Measurements from ENCODE around the gene CCDC69. TPM values are rescaled to one million over a fixed set of nuclear protein-coding genes. Genes with fewer than 3 reads are reported as not detected.

Gene CCDC69
- total RNA-seq, 4 donors from 2014 or later: 189 to 307 (median 243) TPM

DNA sequence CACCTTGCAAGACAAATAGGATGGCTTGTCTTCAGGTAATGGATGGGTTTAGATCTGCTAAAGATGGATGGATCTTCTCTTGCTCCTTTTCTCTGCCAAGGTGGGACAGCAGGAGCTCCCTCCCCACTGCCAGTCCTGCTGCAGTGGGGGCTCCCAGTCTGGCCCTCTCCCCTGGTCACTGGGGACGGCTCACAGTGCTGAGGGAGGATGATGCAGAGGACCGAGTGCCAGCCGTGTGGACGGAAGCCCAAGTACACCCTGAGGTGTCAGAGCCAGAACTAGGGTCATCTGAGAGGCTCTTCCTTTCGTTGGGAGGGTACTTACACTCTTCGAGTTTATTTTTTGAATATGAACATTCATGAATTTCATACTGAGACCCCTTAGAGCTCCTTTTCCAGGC, 5.7 kb downstream of the CCDC69 start:
- TF ChIP-seq, protein P1, sequence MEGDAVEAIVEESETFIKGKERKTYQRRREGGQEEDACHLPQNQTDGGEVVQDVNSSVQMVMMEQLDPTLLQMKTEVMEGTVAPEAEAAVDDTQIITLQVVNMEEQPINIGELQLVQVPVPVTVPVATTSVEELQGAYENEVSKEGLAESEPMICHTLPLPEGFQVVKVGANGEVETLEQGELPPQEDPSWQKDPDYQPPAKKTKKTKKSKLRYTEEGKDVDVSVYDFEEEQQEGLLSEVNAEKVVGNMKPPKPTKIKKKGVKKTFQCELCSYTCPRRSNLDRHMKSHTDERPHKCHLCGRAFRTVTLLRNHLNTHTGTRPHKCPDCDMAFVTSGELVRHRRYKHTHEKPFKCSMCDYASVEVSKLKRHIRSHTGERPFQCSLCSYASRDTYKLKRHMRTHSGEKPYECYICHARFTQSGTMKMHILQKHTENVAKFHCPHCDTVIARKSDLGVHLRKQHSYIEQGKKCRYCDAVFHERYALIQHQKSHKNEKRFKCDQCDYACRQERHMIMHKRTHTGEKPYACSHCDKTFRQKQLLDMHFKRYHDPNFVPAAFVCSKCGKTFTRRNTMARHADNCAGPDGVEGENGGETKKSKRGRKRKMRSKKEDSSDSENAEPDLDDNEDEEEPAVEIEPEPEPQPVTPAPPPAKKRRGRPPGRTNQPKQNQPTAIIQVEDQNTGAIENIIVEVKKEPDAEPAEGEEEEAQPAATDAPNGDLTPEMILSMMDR (IDR thresholded peaks at IDR 0.05; ENCODE audit: low read depth): no peak

DNA sequence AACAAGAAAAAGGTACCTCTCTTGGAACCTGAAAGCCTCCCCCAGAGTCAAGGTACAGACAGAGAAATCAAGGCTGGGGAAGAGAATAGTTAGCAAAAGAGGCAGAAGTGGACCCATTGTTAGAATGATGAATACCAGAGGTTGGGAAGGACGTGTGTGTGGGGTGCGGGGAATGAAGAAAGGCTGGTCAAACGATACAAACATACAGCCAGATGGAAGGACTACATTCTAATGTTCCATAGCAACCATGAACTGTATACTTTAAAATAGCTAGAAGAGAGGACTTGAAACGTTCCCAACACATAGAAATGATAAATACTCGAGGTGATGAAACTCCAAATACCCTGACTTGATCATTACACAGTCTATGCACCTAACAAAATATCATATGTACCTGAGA, 7.1 kb downstream of the CCDC69 start:
- TF ChIP-seq, protein P1 (IDR thresholded peaks at IDR 0.05; ENCODE audit: low read depth): no peak

DNA sequence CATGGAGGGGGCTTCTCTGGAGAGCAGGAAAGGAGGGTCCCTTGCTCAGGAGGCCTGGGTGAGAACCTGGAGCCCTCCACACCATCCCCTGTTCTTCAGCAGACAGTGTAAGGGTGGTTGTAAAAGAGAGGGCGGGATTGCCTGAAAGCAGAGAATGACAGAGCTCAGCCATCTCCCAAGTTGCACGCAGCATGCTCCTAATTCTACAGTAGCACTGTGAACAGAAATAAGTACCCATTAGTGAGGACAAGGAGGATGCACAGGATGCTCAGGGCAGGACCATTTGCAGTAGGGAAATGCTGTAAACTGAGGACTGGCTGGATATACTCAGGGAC, 8.4 kb downstream of the CCDC69 start:
- TF ChIP-seq, protein P1 (IDR thresholded peaks at IDR 0.05; ENCODE audit: low read depth): no peak

DNA sequence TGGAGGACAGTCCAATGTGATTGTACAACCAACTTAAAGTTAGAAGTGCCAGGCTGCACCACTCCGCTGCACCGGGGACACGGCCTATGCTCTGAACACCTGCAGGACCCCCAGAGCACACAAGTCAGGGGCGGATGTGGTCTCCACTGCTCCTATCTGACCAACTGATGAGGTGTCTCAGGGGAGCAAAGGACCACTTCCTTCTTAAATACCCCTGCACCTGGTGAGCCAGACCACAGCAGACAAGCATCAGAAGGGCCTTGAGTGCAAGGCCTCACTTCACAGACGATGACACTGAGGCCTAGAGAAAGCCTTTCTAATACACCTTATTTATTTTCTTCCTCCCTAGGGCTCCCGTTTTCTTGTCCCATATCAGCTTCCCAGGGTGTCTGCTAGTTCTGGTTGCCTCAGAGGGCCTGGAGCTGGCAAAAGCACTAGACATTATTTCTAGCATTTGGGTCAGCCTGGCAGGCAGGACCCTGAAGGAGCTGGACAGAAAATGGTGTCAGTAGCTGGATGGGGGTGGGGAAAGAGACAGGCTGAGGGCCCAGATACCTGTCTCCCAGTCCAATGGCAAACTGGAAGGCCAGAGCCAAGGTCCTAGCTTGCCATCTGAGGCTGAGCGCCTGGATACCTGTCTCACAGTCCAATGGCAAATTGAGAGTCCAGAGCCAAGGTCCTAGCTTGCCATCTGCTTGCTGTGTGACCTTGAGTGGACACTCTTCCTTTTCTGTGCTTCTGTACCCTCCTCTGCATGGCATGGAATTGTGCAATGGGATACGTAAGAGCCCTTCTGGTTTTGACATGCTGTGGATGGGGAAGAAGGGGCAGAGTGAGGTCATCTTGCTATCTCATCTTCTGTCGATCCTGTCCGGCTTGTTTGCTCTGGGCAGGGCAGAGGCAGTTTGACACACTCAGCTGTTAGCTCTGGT, 9.0 kb downstream of the CCDC69 start:
- TF ChIP-seq, protein P1 (IDR thresholded peaks at IDR 0.05; ENCODE audit: low read depth): no peak

DNA sequence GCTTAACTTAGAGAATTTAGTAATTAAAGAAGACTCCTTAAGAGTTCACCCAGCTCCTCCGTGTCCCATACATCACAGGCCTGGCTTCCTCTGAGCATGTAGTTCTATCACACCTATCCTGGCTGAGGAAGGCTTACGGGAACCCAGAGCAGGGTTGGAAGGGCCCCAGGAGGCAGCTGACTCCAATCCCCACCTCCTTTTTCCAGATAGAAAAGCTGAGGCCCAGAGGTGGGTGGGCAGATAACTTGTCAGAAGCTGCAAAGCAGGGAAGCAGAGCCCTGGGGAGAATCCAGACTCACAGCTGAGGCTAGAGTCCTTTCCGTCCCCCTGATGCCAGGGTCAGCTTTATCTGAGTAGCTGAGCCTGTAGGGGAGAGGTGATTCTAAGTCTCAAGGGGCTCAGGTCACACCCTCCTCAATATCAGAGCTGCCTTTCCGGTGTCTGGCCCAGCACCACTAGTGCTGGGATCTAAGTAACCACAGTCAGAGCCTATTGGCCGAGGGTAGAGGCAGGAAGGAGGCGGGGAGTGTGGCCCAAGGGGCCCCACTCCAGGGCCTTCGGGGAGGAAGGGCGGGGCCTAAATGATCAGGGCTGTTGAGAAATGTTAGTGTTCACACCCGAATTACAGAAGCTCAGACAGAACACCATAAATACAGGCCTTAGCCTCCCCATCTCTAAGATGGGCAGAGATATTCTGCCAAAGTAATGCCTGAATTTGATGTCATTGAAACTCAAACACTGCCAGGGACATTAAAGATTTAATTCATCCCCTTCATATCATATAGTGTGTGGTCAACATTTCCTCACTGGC, 9.9 kb downstream of the CCDC69 start:
- TF ChIP-seq, protein P1 (IDR thresholded peaks at IDR 0.05; ENCODE audit: low read depth): no peak

DNA sequence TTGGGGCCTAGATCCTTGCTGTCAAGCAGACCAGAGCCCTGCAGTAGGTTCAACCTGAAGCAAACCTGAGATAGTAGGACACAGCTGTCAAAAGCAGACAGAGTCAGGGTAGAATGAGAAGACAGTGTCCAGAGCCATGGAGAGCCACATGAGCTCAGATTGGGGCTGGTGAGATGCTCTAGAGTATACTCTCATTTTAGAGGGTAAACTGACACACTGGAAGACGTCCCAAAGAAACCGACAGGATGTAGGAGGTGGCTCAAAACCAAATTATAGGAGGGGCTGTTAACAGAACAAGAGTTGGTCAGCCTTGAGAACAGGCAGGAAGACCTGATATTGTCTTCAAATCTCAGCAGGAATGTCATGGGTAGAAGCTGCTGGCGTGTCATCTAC, 11.5 kb downstream of the CCDC69 start:
- TF ChIP-seq, protein P1 (IDR thresholded peaks at IDR 0.05; ENCODE audit: low read depth): no peak

DNA sequence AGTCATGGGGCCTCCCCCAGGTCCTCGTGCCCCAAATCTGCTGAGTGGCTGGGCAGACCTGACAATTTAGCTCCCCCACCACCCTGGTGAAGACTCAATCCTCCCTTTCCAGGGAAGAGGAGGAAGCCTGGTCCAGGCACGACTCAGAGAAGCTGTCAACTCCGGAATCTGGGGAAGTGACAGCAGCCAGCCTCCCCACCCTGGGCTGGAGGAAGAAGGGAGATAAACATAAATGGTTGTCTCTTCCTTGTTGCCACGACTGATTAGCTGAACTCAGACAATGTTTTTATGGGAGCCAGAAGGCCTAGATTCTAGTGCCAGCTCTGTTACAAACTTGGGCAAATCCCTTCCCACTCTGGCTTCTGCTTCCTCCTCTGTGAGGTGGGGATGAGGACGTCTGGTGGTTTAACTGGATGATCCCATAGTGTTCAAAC, 15.4 kb downstream of the CCDC69 start:
- TF ChIP-seq, protein P1 (IDR thresholded peaks at IDR 0.05; ENCODE audit: low read depth): no peak

All from subcutaneous adipose tissue (tissue), 4 donors.